Neural cell (in vitro differentiated cells): Measurements from ENCODE around the gene PDE3A.

Experiments used
- CTCF ChIP-seq: fragments of 450-650 bp; IDR thresholded peaks from 2 replicates; pipeline ENCODE4 v1.5.1; 2014; ENCODE audit warnings: antibody characterized with exemption, mild to moderate bottlenecking, moderate library complexity; ENCODE audit not compliant: poor library complexity, severe bottlenecking
- EP300 ChIP-seq: fragments of 450-650 bp; conservative IDR thresholded peaks from 2 replicates; pipeline ENCODE4 v1.6.1; 2014; ENCODE audit warnings: antibody characterized with exemption, mild to moderate bottlenecking, moderate library complexity; ENCODE audit not compliant: poor library complexity, severe bottlenecking

- TF ChIP-seq CTCF, result no peak
- TF ChIP-seq EP300, result no peak
Measured at GRCh38 chr12:20372326-20373096, 4.2 kb downstream of the PDE3A start.
